Mesenteric fat pad (tissue), 1 donor: Measurements from ENCODE around the gene CD79B. TPM values are rescaled to one million over a fixed set of nuclear protein-coding genes. Genes with fewer than 3 reads are reported as not detected.
"Not testable (repeated sequence)": the region's sequence is repeated elsewhere in the genome, so short reads cannot be mapped to it uniquely, and the experiment has no call there.

Experiments
- DNase-seq: peaks from one replicate; pipeline ENCODE4 v3.0.0-alpha.2; 2020; ENCODE audit warnings: low spot score
- total RNA-seq: library from RNA; stranded (reverse); fragmentation: NEBNext Ultra II Directional; extraction: Animal tissue kit (Norgen Biotek cat#: 25700); gene quantifications from one replicate; pipeline ENCODE4 v1.2.1, GENCODE V29; 2021
- donor health status: DM: yes; HTN: yes; CAD: no.

CD79B gene
- total RNA-seq, 1 donor from 2014 or later = 4.3 TPM

- DNase-seq = no peak
These were observed 2.3 kb upstream of the CD79B start for GRCh38 chr17:63934183-63935112.

GRCh38 chr17:63933598-63933997, 1.5 kb upstream of the CD79B start:
- no peak for DNase-seq

GRCh38 chr17:63932721-63933120, 590 bp upstream of the CD79B start:
- DNase-seq = no peak

GRCh38 chr17:63930951-63931575, 1.1 kb downstream of the CD79B start:
- no peak for DNase-seq

- DNase-seq = no peak
These were observed 2.0 kb downstream of the CD79B start for GRCh38 chr17:63929860-63930766.

- DNase-seq = no peak
These were observed 3.0 kb downstream of the CD79B start for GRCh38 chr17:63928966-63929695.

- DNase-seq = no peak
These were observed 3.9 kb downstream of the CD79B start for GRCh38 chr17:63928172-63928666.

GRCh38 chr17:63927464-63928171, 4.5 kb downstream of the CD79B start:
- no peak for DNase-seq

GRCh38 chr17:63926164-63926563, 6.0 kb downstream of the CD79B start:
- no peak for DNase-seq

- DNase-seq = no peak
These were observed 6.5 kb downstream of the CD79B start for GRCh38 chr17:63925615-63926014.

- DNase-seq = not testable (repeated sequence)
These were observed 9.7 kb downstream of the CD79B start for GRCh38 chr17:63922402-63922801.

- DNase-seq = not testable (repeated sequence)
These were observed 11.4 kb downstream of the CD79B start for GRCh38 chr17:63920779-63921178.

- not testable (repeated sequence) for DNase-seq
These were observed 12.1 kb downstream of the CD79B start for GRCh38 chr17:63920050-63920449.

GRCh38 chr17:63919311-63919723, 12.8 kb downstream of the CD79B start:
- no peak for DNase-seq

- not testable (repeated sequence) for DNase-seq
These were observed 13.3 kb downstream of the CD79B start, which contains the start of gene GH1 for GRCh38 chr17:63918789-63919305. Gene GH1, minus strand, starts transcription at chr17:63918839. Its CDS starts 63 bp downstream, at chr17:63918776.

GRCh38 chr17:63918305-63918704, 13.8 kb downstream of the CD79B start:
- DNase-seq = no peak

GRCh38 chr17:63917646-63918045, 14.5 kb downstream of the CD79B start:
- no peak for DNase-seq

- not testable (repeated sequence) for DNase-seq
These were observed 14.9 kb downstream of the CD79B start for GRCh38 chr17:63917206-63917605.

- no peak for DNase-seq
These were observed 15.5 kb downstream of the CD79B start for GRCh38 chr17:63916566-63917185.
